DMS79 treated with DMSO at 0.1 percent for 48 hours (cell line): ENCODE data around the gene NKX1-1.

Experiments used
- DNase-seq: peaks from one replicate; lab custom pipeline; 2025; lab: John Stamatoyannopoulos, UW

The NKX1-1 gene

DNA sequence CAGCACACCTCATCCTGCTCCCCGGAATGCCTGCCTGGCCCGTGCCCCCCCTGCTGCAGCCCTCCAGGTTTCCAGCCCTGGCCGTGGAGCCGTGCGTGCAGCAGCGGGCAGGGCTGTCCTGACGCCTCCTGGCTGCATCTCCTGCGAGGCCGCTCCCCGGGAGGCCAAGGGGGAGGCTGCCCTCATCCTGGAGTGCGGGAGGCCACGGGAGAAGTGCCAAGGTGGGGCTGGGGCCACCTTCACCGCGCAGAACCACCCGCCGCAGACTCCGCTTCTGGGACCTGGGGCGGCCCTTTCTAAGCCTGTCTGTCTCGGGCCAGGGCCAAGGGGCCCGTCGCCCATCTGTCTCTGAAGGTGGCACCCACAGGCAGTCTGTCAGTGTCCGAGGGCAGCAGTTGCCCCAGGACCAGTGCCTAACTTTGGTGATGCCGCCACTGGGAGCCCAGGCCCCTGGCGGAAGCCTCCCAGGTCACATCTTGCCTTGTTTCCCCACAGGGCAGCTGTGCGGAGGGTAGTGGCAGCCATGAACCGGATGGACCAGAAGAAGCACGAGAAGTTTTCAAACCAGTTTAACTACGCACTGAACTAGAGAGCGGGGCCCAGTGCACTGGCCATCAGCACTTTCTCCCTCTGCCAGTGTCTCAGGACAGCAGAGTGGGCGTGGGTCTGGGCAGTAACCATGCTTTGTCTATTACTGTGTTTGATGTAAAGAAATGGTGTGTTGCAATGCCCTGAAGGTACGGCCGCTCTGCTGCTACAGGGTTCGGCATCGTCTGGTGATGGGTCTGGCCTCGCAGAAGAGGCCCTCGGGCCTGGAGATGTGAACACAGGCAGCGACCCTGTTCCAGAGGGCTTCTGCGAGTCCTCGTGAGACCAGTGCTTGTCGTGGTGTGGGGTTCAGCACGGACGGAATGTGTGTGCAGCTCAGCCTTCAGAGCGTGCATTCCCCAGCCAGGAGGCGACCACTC lies 20.6 kb downstream of the NKX1-1 start:
- no peak for DNase-seq

DNA sequence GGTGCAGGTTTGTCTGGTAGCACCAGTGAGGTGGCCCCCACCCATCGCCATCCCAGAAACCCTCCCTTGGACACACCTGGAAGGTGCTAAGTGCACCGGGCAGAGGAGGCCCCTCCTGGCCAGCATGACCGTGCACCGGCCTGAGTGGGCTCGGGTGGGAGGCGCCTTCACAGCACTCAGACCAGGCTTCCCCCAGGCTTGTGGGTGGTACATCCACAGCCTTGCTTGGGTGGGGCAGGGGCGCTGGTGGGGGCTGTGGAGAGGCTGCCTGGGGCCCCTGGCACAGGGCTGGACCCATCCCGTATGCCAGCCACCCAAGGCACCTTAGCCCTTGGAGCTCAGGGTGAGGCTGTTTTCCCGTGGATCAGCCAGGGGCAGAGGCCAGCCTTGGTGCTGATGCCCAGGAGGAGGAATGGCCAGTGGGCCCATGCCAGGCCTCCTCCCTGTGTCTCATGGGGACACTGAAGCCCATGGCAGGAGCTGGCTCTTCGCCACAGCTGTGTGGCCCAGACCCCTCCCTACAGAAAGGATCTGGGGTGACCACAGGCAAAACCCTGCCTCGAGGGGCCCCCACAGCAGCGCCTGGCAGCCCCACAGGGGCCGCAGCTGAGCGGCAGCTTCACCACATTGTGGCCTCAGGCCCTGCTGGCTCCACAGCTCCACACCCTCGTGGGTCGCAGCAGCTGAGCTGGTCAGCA lies 21.4 kb downstream of the NKX1-1 start:
- DNase-seq: no peak

DNA sequence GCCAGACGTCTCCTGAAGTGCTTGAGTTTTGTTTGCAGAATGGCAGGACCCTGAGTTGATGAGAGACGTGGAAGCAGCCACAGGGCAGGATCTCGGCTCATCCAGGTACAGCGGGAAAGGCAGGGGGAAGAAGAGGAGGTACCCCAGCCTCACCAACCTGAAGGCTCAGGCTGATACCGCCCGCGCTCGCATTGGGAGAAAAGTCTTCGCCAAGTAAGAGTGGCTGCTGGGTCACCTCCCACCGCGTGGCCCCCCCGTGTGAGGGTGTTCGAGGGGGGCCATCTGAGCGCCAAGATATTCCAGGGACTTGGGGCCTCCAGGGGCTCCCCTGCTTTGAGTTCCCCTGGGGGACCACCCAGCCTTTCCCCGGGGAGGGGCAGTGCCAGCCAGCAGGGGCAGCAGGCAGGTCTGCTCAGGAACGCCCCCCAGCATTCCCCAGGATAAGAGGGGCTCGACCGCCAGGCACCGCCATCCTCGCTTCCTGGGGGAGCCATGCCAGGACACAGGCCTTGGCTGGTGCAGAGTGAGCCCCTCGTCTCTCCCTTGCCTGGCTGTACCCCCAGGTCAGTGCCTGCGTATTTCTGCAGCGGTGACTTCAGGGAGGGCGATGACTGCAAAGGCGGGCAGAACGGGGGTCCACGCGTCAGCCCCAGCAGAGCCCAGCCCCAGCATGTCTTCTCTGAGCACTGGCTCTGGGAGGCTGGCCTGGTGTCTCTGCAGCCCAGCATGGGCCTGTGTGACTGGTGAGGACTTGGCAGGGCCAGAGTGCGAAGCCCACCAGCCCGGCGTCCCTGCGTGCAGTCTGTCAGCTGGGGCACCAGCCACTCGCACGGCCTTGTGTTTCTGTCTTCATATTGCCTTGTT lies 22.3 kb downstream of the NKX1-1 start:
- DNase-seq: no peak

DNA sequence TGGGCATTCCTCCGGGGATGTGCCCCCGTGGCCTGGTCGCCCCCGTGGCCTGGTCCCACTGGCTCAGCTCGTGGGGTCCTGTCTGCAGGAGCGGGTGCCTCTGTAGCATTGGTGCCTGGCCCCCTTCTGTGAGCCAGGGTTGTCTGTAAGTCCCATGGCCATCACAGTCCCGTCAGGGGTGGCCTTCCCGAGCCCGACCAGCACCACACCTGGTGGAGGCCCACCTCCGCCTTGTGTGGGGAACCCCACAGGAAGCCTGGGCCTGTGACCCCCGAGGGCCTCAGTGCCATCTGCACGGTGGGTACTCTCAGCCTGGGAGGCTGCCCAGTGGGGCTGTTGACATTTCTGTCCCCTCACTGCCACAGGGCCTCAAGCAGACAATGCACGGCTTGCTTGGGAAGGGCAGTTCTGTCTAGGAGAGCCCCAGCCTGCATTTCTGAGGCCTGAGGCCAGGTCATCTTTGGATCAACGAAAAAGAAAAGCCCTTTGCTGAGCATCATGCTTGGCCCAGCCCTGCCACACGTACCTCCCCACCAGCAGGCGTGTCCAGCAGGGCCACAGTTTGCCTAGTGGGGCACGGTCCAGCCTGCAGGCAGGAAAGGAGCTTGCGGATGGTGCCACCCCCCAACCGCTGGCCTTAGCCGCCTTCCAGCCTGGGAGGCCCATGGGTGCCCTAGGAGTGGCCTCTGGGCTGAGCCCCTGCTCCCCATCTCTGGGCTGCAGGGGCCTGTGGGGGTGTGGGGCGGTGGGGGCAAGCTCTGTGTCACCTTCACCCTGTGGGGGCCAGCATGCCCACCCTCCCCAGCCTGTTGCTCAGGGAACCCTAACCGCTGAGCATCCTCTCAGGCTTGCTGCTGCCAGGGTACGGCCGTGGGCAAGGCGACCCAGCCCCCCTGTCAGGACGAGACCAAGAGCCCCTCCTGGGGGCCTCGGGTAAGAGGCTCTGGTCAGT lies 23.2 kb downstream of the NKX1-1 start:
- DNase-seq: no peak

DNA sequence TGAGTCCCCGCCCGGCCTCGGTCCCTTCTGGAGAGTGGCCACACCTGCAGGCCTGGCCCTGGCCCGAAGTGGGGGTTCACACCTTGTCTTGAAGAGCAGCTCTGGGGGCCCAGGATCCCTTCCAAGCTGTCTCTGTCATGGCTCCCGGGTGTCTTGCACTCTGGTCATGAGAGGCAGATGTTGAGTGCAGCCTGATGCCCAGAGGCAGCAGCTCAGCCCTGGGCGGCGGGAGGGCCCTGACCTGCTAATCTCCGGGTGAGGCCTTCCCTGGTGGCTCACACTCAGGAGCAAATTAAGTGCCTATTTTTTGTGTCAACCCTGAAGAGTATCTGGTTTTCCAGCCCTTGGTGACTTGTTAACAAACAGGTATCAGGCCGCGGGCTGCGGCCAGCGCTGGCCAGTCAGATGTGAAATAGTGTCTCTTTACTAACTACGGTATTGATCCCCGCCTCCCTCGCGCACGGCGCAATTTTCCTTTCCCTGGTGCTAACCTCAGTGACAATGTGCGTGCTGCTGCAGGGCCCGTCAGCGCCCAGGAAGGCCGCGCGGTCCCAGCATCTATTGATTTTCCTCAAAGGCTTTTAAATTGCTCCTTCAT lies 24.2 kb downstream of the NKX1-1 start:
- no peak for DNase-seq

DNA sequence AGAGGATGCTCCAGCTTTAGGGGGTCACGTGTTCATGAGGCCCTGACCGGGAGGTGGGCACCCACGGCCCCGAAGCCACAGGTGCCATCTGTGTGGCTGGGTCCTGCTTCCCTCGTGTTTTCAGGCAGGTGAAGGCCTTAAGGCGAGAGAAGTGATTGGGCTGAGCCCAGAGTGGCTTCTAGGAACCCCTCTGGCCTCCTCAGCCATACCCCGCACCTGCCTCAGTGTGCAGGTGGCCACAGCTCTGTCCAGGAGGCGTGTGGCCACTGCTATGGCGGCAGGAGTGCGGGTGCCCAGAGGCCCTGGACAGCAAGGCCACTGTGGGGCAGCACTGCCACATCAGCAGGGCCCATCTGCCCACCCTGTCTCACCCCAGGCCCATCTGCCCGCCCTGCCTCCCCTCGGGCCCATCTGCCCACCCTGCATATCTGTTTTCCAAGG lies 25.0 kb downstream of the NKX1-1 start:
- DNase-seq: no peak

DNA sequence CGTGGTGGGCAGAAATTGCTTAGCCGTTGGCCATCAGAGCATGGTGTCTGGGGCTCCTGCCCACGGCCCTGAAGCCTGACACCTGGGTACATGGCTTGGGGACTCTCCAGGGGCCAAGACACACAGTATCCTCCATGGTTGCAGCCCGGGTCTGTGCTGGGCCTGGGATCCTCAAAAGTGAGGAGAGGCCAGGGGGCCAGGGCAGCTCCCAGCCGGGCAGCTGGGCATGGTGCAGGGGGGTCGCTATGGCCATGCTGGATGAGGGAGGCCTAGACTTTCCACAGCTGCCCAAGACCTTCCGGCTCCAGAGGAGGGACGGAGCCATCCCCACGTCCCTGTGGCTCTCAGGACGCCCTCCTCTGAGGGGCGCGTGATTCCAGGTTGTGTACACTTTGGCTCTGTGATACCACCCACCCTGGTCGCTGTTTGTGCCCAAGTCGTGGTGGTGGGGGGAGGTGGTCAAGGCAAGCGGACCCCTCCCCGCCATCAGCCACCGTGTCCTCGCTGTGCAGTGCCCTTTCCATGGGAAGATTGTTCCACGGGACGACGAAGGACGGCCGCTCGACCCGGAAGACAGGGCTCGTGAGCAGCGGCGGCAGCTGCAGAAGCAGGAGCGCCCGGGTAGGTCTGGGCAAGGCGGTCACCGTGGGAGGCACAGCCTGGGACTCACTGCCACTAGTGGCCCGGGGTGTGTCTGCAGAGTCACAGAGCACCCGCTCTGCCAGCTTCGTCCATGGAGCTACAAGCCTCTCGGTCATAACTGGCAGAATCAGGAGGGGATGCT lies 25.7 kb downstream of the NKX1-1 start:
- no peak for DNase-seq

DNA sequence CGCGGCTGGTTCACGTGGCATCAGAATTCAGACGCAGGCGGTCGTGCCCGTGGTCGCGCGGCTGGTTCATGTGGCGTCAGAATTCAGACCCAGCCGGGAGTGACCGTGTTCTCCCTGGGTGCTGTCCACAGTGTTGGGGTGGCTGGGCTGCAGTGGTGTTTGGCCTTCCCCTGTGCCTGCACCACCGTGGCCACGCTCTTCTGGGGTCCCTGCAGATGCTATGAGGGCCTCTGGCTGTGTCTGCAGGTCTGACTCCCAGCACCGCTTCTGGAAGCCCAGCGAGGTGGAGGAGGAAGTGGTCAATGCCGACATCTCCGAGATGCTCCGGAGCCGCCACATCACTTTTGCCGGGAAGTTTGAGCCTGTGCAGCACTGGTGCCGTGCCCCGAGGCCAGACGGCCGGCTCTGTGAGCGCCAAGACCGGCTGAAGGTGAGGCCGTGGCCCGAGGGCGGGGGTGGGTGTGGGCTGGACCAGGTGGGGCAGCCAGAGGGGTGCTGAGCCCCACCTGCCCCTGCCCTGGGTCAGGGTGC lies 26.4 kb downstream of the NKX1-1 start:
- no peak for DNase-seq

DNA sequence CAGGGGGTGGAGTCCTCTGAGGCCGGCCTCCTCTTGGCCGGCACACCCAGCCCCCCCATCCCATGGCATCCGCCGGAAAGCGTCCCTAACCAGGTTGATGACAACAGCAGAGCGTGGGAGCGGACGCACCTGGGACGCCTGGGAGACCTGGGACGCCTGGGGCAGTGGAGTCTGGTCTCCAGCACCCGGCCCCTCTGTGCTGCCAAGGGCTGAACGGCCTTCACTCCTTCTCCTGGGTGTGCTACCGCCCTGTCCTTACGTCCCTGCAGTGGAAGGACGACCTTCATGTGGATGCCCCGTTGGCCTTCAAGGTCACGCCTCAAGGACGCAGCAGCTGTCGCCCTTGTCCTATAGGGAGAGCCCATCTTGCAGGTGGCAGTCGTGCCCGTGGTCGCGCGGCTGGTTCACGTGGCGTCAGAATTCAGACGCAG lies 26.9 kb downstream of the NKX1-1 start:
- DNase-seq: no peak

DNA sequence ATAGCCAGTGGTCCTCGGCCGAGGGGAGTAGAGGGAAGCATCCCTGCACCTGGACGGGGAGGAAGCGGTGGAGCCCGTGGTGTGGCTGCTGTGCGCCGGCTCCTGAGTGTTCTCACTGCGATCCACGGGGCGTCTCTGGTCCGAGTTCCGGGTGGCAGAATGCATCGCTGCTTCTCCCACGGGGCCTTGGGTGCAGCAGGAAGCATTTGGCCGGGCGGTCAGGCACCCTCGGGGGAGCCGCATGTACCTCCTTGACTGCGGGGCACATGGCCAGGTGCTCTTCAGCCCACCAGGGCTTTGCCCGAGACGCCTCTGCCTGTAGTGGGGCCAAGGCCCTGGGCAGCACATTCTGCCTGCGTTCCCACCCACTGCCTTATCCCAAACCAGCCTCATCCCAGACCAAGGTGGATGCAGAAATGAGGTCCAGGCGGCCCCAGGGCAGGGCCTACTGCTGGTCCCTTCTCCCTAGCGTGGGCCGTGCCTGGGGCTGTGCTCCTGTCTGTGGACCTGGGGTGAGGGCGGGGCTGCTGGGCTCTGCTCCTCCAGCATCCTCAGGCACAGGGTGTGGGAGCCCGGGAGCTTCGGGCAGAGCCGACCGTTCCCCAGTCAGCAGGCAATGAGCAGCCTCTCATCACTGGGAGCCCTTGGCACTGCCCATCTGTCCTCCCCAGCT lies 27.5 kb downstream of the NKX1-1 start:
- DNase-seq: no peak

DNA sequence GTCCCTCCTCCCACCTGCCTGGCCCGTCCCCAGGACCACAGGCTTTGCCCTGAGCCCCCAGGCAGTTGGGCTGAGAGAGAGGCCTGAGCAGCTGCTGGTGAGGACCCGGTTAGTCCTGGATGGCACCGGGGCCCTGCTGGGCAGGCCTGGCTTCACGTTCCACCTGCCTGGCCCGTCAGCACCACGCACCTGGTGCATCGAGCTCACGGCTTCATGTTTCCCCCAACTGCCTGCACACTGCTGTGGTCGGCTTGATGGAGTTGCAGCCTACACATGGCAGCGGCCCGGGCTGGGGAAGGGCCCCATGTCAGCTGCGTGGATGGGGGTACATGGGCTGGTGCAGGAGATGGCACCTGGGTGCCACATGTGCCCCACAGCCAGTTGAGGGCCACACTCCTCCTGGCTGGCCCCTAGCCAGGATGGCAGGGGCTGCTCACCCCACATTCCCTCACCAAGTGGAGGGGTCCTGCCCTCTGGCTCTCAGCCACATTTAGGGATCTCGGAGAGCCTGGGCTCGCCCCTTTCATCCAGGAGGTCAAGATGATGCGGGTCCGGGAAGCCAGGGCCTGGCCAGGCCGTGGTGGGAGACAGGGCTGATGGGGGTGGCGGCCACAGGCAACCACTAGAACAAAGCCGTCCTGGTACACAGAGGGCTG lies 28.5 kb downstream of the NKX1-1 start:
- DNase-seq: no peak

DNA sequence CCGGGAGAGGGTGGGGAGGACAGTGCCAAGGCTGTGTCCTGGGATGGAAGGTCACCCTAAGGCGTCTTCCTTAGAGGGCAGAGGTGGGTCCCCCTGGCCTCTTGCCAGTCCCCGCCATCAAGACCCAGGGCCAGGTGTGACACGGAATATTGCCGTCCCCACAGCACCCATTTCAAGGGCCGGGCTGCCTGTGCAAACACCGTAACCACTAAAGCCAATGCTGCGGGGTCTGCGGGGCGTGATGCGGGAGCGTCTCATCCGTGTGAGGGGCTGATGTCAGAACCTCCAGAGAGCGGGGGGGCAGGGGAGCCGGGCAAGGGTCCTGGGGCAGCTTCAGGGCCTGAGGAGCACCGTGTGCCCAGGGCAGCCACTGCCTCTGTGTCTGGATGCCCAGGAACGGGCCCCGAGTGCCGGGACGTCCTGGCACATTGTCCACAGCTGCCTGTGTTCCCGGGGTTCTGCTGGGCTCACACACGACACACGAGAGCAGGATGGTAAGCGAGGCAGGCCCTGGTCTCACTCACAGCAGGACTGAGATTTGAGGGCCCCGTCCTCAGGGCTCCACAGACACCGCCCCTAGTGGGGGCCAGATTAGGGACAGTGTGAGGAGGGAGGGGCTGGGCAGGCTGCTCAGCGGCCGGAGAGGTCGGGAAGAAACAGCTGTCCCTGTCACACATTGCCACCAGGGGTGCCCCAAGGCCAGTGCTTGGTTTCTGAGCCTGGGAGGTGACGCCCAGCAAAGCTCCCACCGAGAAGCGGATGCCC lies 29.2 kb downstream of the NKX1-1 start:
- no peak for DNase-seq

DNA sequence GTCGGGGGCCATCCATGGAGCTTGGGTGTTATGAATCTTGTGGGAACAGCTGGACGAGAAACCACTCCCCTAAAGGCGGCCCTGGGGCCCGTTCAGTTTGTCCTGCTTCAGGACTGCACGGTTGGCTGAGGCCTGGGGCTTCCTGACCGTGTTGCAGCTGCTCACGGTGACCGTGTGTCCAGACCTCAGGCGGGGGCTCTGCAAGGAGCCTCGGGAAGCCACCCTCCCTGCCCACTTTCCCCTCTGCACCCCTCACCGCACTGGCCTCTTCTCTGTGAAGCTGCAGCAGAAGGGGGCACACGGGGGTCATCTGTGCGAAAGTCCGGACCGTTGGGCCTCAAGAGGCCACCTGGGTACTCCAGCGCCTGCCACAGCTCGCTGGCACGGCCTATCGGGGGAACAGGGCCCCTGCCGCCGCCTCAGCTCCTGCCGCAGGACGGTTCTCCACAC lies 29.8 kb downstream of the NKX1-1 start:
- no peak for DNase-seq

DNA sequence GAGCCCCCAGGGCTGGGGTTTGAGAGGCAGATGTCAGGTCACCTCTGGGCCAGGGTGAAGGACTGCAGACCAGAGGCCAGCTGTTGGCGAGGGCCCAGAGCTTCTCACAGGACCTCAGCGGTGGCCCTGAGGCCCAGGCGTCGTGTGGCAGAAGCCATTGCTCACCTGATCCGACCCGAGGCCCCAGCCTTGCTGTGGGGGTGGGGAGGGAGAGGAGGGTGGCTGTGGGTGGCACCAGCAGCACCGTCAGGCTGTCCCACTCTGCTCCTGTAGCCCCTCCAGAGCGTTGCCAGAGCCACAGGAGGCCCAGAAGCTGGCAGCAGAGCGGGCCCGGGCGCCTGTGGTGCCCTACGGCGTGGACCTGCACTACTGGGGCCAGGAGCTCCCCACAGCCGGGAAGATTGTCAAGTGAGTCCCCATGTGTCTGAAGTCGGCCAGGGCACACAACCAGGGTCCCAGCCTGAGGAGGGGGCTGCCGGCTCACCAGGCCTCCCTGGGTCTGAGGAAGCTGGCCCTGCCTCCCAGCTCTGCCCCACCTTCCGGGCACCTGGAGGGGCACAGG lies 30.4 kb downstream of the NKX1-1 start:
- DNase-seq: no peak

DNA sequence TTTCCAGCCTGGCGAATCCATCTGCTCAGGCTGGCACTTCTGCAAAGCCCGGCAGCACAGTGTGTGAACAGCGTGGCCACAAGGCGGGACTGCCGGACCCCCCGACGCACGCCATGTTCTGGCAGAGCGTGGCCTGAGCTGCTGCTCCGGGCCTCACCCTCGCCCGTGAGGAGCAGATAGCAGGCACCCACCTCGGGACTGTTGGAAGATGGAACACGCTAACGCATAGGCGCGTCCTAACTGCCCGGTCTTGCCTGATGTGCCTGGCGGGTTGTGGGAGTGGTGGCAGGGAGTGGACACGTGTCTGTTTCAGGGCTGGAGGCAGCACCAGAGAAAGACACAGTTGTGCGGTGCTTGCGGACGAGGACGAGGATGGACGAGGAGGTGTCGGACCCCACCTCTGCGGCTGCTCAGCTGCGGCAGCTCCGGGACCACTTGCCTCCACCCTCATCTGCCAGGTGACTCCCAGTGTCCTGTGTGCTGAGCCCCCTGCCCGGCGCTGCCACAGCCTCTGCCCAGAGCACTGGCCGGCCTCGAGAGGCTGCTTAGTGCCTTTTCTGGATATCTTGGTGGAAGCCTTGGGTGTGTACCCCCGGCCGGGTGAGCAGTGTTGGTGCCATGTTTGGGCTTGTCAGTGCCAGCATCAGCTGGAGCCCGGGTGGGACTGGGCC lies 31.1 kb downstream of the NKX1-1 start:
- no peak for DNase-seq

DNA sequence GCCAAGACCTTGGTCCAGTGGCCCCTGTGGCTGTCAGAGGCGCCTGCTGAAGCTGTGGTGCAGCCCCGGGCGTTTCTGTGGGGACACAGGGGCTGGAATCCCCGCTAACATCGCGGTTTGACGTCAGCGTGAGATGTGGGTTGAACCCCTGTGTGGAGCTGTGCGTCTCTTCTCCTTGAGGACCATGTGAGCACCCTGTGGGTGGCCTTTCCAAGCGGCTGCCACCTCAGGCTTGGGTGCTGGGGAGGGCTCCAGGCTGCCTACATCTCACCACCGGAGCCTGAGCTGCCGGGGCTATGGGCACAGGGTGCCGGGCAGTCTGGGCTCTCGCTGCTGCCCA lies 31.6 kb downstream of the NKX1-1 start:
- no peak for DNase-seq
